Upper lobe of left lung (tissue), 6 donors: ENCODE measurements around the gene MICAL3. TPM values are rescaled to one million over a fixed set of nuclear protein-coding genes. Genes with fewer than 3 reads are reported as not detected.

Experiments used
- ATAC-seq, 2 donors: fragments of 200-7000 bp; cut with Tn5 transposase; one replicate each; pipeline ENCODE4 v1.9.1; 2022; ENCODE audit warnings: mild to moderate bottlenecking in 2 of 2, moderate library complexity in 2 of 2; ENCODE audit not compliant: low FRiP score in 2 of 2
- DNase-seq, 2 donors: peaks; one replicate each; pipeline ENCODE4 v3.0.0-alpha.2; 2019 to 2020
- H3K27ac ChIP-seq, 4 donors: fragments of 200-600 bp; sonication (generic); one replicate each; pipeline ENCODE4 v1.5.1; 2016 to 2019
- H3K27me3 ChIP-seq, 4 donors: fragments of 200-600 bp; sonication (generic); one replicate each; pipeline ENCODE4 v1.5.1; 2017 to 2019
- H3K36me3 ChIP-seq, 4 donors: fragments of 200-600 bp; sonication (generic); one replicate each; pipeline ENCODE4 v1.5.1; 2016 to 2019
- H3K4me1 ChIP-seq, 4 donors: fragments of 200-600 bp; sonication (generic); one replicate each; pipeline ENCODE4 v1.5.1; 2018 to 2019
- H3K4me3 ChIP-seq, 4 donors: fragments of 200-600 bp; sonication (generic); one replicate each; pipeline ENCODE4 v1.5.1; 2017 to 2019; ENCODE audit warnings: mild to moderate bottlenecking in 2 of 4, moderate library complexity in 1 of 4
- H3K9me3 ChIP-seq, 4 donors: fragments of 200-600 bp; sonication (generic); one replicate each; pipeline ENCODE4 v1.5.1; 2018 to 2019
- CTCF ChIP-seq, 6 experiments: fragments of 450-650 bp in 4 of 6; fragments of 200-600 bp in 2 of 6; sonication (generic) in 2 of 6; IDR thresholded peaks; one replicate each; pipeline ENCODE4 v1.5.1; 2016 to 2019; ENCODE audit warnings: antibody characterized with exemption in 6 of 6
- EP300 ChIP-seq, 4 donors: sonication (generic); formaldehyde crosslinking; IDR thresholded peaks; one replicate each; pipeline ENCODE4 v1.5.1; 2017; ENCODE audit warnings: antibody characterized with exemption in 4 of 4, control low read depth in 2 of 4
- POLR2A ChIP-seq, 4 donors: fragments of 450-650 bp; IDR thresholded peaks; one replicate each; pipeline ENCODE4 v1.5.1; 2016 to 2017; ENCODE audit warnings: antibody characterized with exemption in 4 of 4, mild to moderate bottlenecking in 2 of 4
- POLR2AphosphoS5 ChIP-seq, 2 donors: sonication (generic); formaldehyde crosslinking; IDR thresholded peaks; one replicate each; pipeline ENCODE4 v1.5.1; 2017; ENCODE audit warnings: antibody characterized with exemption in 2 of 2
- WGBS, 2 donors: methylation state at CpG; one replicate each; pipeline ENCODE4 v1.1.5; 2017 to 2018; 5-methylcytosine and 5-hydroxymethylcytosine counted together
- total RNA-seq, 6 donors: library from RNA; depleted of rRNA in 4 of 6; stranded (reverse); fragments of >200 nt in 4 of 6; gene quantifications; one replicate each; pipeline versions ENCODE4 v1.1.0 to v1.2.1, GENCODE V29; 2016 to 2021
- donor health status: DM: no; HTN: no; CAD: no; lungs with moderate emphysema.
- donor health status: DM: no; HTN: yes; CAD: no; lungs with severe emphysema.

Gene MICAL3
- total RNA-seq, 6 donors from 2014 or later, result 6.4 to 39.8 (median 23.4) TPM

GRCh38 chr22:17831501-17832251 is 192.7 kb downstream of the MICAL3 start:
- 81 to 88% methylated on average over 17 of the region's 17 CpGs for WGBS, 2 donors
- TF ChIP-seq CTCF (IDR thresholded peaks at IDR 0.05) (no peak), POLR2AphosphoS5 (IDR thresholded peaks at IDR 0.05) (no peak), EP300 (IDR thresholded peaks at IDR 0.05) (no peak), POLR2A (IDR thresholded peaks at IDR 0.05) (no peak)
- H3K36me3 ChIP-seq, result no peaks in the 10 kb centered on the region
- peak in 1 of 2 donors; percentile 45 for ATAC-seq
- H3K4me1 ChIP-seq, result peaks cover 0 to 6% (median 2%) of the 10 kb centered on the region in 4 donors
- DNase-seq, result no peak
- H3K27me3 ChIP-seq, result no peaks in the 10 kb centered on the region
- peak overlapping the region in 1 of 4 donors; percentile 13 for H3K27ac ChIP-seq
- no peak overlapping the region for H3K4me3 ChIP-seq
- no peaks in the 10 kb centered on the region for H3K9me3 ChIP-seq

GRCh38 chr22:17830043-17830961 is 194.1 kb downstream of the MICAL3 start:
- Histone ChIP-seq H3K27me3 (no peaks in the 10 kb centered on the region), H3K9me3 (no peaks in the 10 kb centered on the region), H3K27ac (peak overlapping the region in 1 of 4 donors; percentile 1), H3K36me3 (peaks cover 0 to 7% (median 0%) of the 10 kb centered on the region in 4 donors), H3K4me3 (no peak overlapping the region), H3K4me1 (peaks cover 0 to 3% (median 0%) of the 10 kb centered on the region in 4 donors)
- DNase-seq, result peak in 1 of 2 donors; percentile 85
- 59 to 61% methylated on average over 28 to 30 of the region's 31 CpGs for WGBS, 2 donors
- TF ChIP-seq POLR2AphosphoS5 (IDR thresholded peaks at IDR 0.05) (no peak), CTCF (IDR thresholded peaks at IDR 0.05) (peak; percentile 94 to 98 (median 98)), POLR2A (IDR thresholded peaks at IDR 0.05) (no peak)
- ATAC-seq, result peak; percentile 93

GRCh38 chr22:17829695-17830042 is 194.7 kb downstream of the MICAL3 start:
- peaks cover 0 to 10% (median 0%) of the 10 kb centered on the region in 4 donors for H3K36me3 ChIP-seq
- WGBS, 2 donors, result 68 to 88% methylated on average over 5 of the region's 5 CpGs
- no peak overlapping the region for H3K27ac ChIP-seq
- no peak overlapping the region for H3K4me3 ChIP-seq
- no peak for TF ChIP-seq POLR2AphosphoS5 (IDR thresholded peaks at IDR 0.05)
- TF ChIP-seq EP300 (IDR thresholded peaks at IDR 0.05), result no peak
- no peak for TF ChIP-seq POLR2A (IDR thresholded peaks at IDR 0.05)
- TF ChIP-seq CTCF (IDR thresholded peaks at IDR 0.05), result no peak
- peaks cover 0 to 3% (median 0%) of the 10 kb centered on the region in 4 donors for H3K4me1 ChIP-seq
- no peaks in the 10 kb centered on the region for H3K27me3 ChIP-seq
- H3K9me3 ChIP-seq, result no peaks in the 10 kb centered on the region
- no peak for ATAC-seq
- DNase-seq, result no peak

- DNase-seq, result no peak
- no peak for ATAC-seq
- Histone ChIP-seq H3K4me1 (peaks cover 0 to 3% (median 0%) of the 10 kb centered on the region in 4 donors), H3K27me3 (no peaks in the 10 kb centered on the region), H3K9me3 (no peaks in the 10 kb centered on the region), H3K4me3 (no peak overlapping the region), H3K36me3 (peaks cover 0 to 10% (median 0%) of the 10 kb centered on the region in 4 donors), H3K27ac (no peak overlapping the region)
- 86 to 94% methylated on average over 6 of the region's 6 CpGs for WGBS, 2 donors
- TF ChIP-seq POLR2AphosphoS5 (IDR thresholded peaks at IDR 0.05) (no peak), EP300 (IDR thresholded peaks at IDR 0.05) (no peak), POLR2A (IDR thresholded peaks at IDR 0.05) (no peak), CTCF (IDR thresholded peaks at IDR 0.05) (no peak)
Observed at GRCh38 chr22:17828502-17829080, 195.8 kb downstream of the MICAL3 start.
